MM.1S (cell line): ENCODE measurements around the gene SLC24A3.

ENCODE experiments used
- CTCF ChIP-seq: fragments of 300-600 bp; sonication (generic); IDR thresholded peaks from 2 replicates; pipeline ENCODE4 v1.5.1; 2016; ENCODE audit warnings: antibody characterized with exemption, low read length, mixed read lengths
- EZH2phosphoT487 ChIP-seq: fragments of 300-600 bp; sonication (generic); IDR thresholded peaks from 2 replicates; pipeline ENCODE4 v1.6.1; 2018; ENCODE audit warnings: antibody characterized with exemption, low read length

GRCh38 chr20:19291024-19291817 is 78.8 kb downstream of the SLC24A3 start:
- TF ChIP-seq CTCF (no peak), EZH2phosphoT487 (no peak)
